ENCODE measurements around the gene CHCHD6.

Gene CHCHD6

GRCh38 chr3:126963261-126964190 is 259.5 kb downstream of the CHCHD6 start:
- Histone ChIP-seq H3K36me3 (ENCODE audit: insufficient read depth, low read length) (no peaks in the 10 kb centered on the region), H3K4me1 (ENCODE audit: control insufficient read depth, insufficient read depth, low read length, unreplicated experiment) (peaks cover 26% of the 10 kb centered on the region), H3K79me2 (ENCODE audit: control insufficient read depth, insufficient read depth, low read length, unreplicated experiment) (no peaks in the 10 kb centered on the region), H3K4me3 (ENCODE audit: low read depth, low read length) (no peak overlapping the region), H3K27me3 (ENCODE audit: insufficient read depth, low read length) (no peaks in the 10 kb centered on the region), H3K27ac (ENCODE audit: low read depth, low read length) (no peak overlapping the region), H2AFZ (ENCODE audit: low read length, unreplicated experiment) (no peak overlapping the region)

- no peaks in the 10 kb centered on the region for H3K79me2 ChIP-seq (ENCODE audit: control insufficient read depth, insufficient read depth, low read length, unreplicated experiment)
- H3K4me3 ChIP-seq (ENCODE audit: low read depth, low read length), result no peak overlapping the region
These were observed 260.2 kb downstream of the CHCHD6 start for GRCh38 chr3:126964261-126964660.

GRCh38 chr3:126964950-126965349 is 260.9 kb downstream of the CHCHD6 start:
- no peak overlapping the region for H3K4me3 ChIP-seq (ENCODE audit: low read depth, low read length)
- H3K27ac ChIP-seq (ENCODE audit: low read depth, low read length), result no peak overlapping the region
- H3K79me2 ChIP-seq (ENCODE audit: control insufficient read depth, insufficient read depth, low read length, unreplicated experiment), result no peaks in the 10 kb centered on the region
- no peaks in the 10 kb centered on the region for H3K27me3 ChIP-seq (ENCODE audit: insufficient read depth, low read length)
- peaks cover 34% of the 10 kb centered on the region for H3K4me1 ChIP-seq (ENCODE audit: control insufficient read depth, insufficient read depth, low read length, unreplicated experiment)
- H2AFZ ChIP-seq (ENCODE audit: low read length, unreplicated experiment), result no peak overlapping the region
- no peaks in the 10 kb centered on the region for H3K36me3 ChIP-seq (ENCODE audit: insufficient read depth, low read length)

More at GRCh38 chr3:126964261-126964660, 260.2 kb downstream of the CHCHD6 start:
- Histone ChIP-seq H2AFZ (ENCODE audit: low read length, unreplicated experiment) (no peak overlapping the region), H3K4me1 (ENCODE audit: control insufficient read depth, insufficient read depth, low read length, unreplicated experiment) (peaks cover 30% of the 10 kb centered on the region), H3K36me3 (ENCODE audit: insufficient read depth, low read length) (no peaks in the 10 kb centered on the region), H3K27ac (ENCODE audit: low read depth, low read length) (no peak overlapping the region), H3K27me3 (ENCODE audit: insufficient read depth, low read length) (no peaks in the 10 kb centered on the region)

- Histone ChIP-seq H3K4me3 (ENCODE audit: low read depth, low read length) (no peak overlapping the region), H3K79me2 (ENCODE audit: control insufficient read depth, insufficient read depth, low read length, unreplicated experiment) (no peaks in the 10 kb centered on the region), H3K27me3 (ENCODE audit: insufficient read depth, low read length) (no peaks in the 10 kb centered on the region), H2AFZ (ENCODE audit: low read length, unreplicated experiment) (no peak overlapping the region), H3K4me1 (ENCODE audit: control insufficient read depth, insufficient read depth, low read length, unreplicated experiment) (peaks cover 34% of the 10 kb centered on the region), H3K27ac (ENCODE audit: low read depth, low read length) (no peak overlapping the region), H3K36me3 (ENCODE audit: insufficient read depth, low read length) (no peaks in the 10 kb centered on the region)
These were observed 261.6 kb downstream of the CHCHD6 start for GRCh38 chr3:126965526-126966080.

GRCh38 chr3:126967386-126967785 is 263.3 kb downstream of the CHCHD6 start:
- Histone ChIP-seq H3K4me1 (ENCODE audit: control insufficient read depth, insufficient read depth, low read length, unreplicated experiment) (peaks cover 32% of the 10 kb centered on the region), H3K27ac (ENCODE audit: low read depth, low read length) (no peak overlapping the region)

GRCh38 chr3:126968391-126969390 is 264.7 kb downstream of the CHCHD6 start:
- H3K4me3 ChIP-seq (ENCODE audit: low read depth, low read length), result no peak overlapping the region
- no peaks in the 10 kb centered on the region for H3K79me2 ChIP-seq (ENCODE audit: control insufficient read depth, insufficient read depth, low read length, unreplicated experiment)
- no peak overlapping the region for H2AFZ ChIP-seq (ENCODE audit: low read length, unreplicated experiment)
- H3K36me3 ChIP-seq (ENCODE audit: insufficient read depth, low read length), result no peaks in the 10 kb centered on the region
- peaks cover 34% of the 10 kb centered on the region for H3K4me1 ChIP-seq (ENCODE audit: control insufficient read depth, insufficient read depth, low read length, unreplicated experiment)
- H3K27ac ChIP-seq (ENCODE audit: low read depth, low read length), result peak overlapping the region; percentile 84
- H3K27me3 ChIP-seq (ENCODE audit: insufficient read depth, low read length), result no peaks in the 10 kb centered on the region

More at GRCh38 chr3:126967386-126967785, 263.3 kb downstream of the CHCHD6 start:
- Histone ChIP-seq H2AFZ (ENCODE audit: low read length, unreplicated experiment) (no peak overlapping the region), H3K27me3 (ENCODE audit: insufficient read depth, low read length) (no peaks in the 10 kb centered on the region), H3K4me3 (ENCODE audit: low read depth, low read length) (no peak overlapping the region), H3K79me2 (ENCODE audit: control insufficient read depth, insufficient read depth, low read length, unreplicated experiment) (no peaks in the 10 kb centered on the region), H3K36me3 (ENCODE audit: insufficient read depth, low read length) (no peaks in the 10 kb centered on the region)

- H3K36me3 ChIP-seq (ENCODE audit: insufficient read depth, low read length), result no peaks in the 10 kb centered on the region
- H3K4me3 ChIP-seq (ENCODE audit: low read depth, low read length), result peak overlapping the region; percentile 50
- no peaks in the 10 kb centered on the region for H3K27me3 ChIP-seq (ENCODE audit: insufficient read depth, low read length)
- H3K27ac ChIP-seq (ENCODE audit: low read depth, low read length), result peak overlapping the region; percentile 84
- H2AFZ ChIP-seq (ENCODE audit: low read length, unreplicated experiment), result peak overlapping the region; percentile 85
- H3K79me2 ChIP-seq (ENCODE audit: control insufficient read depth, insufficient read depth, low read length, unreplicated experiment), result no peaks in the 10 kb centered on the region
- peaks cover 34% of the 10 kb centered on the region for H3K4me1 ChIP-seq (ENCODE audit: control insufficient read depth, insufficient read depth, low read length, unreplicated experiment)
These were observed 265.5 kb downstream of the CHCHD6 start for GRCh38 chr3:126969586-126969985.

- H3K4me1 ChIP-seq (ENCODE audit: control insufficient read depth, insufficient read depth, low read length, unreplicated experiment), result peaks cover 34% of the 10 kb centered on the region
- peak overlapping the region; percentile 84 for H3K27ac ChIP-seq (ENCODE audit: low read depth, low read length)
- H3K79me2 ChIP-seq (ENCODE audit: control insufficient read depth, insufficient read depth, low read length, unreplicated experiment), result no peaks in the 10 kb centered on the region
- H3K36me3 ChIP-seq (ENCODE audit: insufficient read depth, low read length), result no peaks in the 10 kb centered on the region
- H3K27me3 ChIP-seq (ENCODE audit: insufficient read depth, low read length), result no peaks in the 10 kb centered on the region
- peak overlapping the region; percentile 50 for H3K4me3 ChIP-seq (ENCODE audit: low read depth, low read length)
- H2AFZ ChIP-seq (ENCODE audit: low read length, unreplicated experiment), result no peak overlapping the region
These were observed 266.1 kb downstream of the CHCHD6 start for GRCh38 chr3:126970101-126970500.

GRCh38 chr3:126970921-126971320 is 266.9 kb downstream of the CHCHD6 start:
- no peak overlapping the region for H3K4me3 ChIP-seq (ENCODE audit: low read depth, low read length)
- H3K79me2 ChIP-seq (ENCODE audit: control insufficient read depth, insufficient read depth, low read length, unreplicated experiment), result no peaks in the 10 kb centered on the region
- H2AFZ ChIP-seq (ENCODE audit: low read length, unreplicated experiment), result no peak overlapping the region
- peaks cover 34% of the 10 kb centered on the region for H3K4me1 ChIP-seq (ENCODE audit: control insufficient read depth, insufficient read depth, low read length, unreplicated experiment)
- H3K27ac ChIP-seq (ENCODE audit: low read depth, low read length), result peak overlapping the region; percentile 84; the same call in 1 of the 2 replicates
- H3K36me3 ChIP-seq (ENCODE audit: insufficient read depth, low read length), result no peaks in the 10 kb centered on the region
- no peaks in the 10 kb centered on the region for H3K27me3 ChIP-seq (ENCODE audit: insufficient read depth, low read length)

- H2AFZ ChIP-seq (ENCODE audit: low read length, unreplicated experiment), result no peak overlapping the region
- peak overlapping the region; percentile 65 for H3K27ac ChIP-seq (ENCODE audit: low read depth, low read length)
- no peaks in the 10 kb centered on the region for H3K27me3 ChIP-seq (ENCODE audit: insufficient read depth, low read length)
- no peaks in the 10 kb centered on the region for H3K36me3 ChIP-seq (ENCODE audit: insufficient read depth, low read length)
- peaks cover 34% of the 10 kb centered on the region for H3K4me1 ChIP-seq (ENCODE audit: control insufficient read depth, insufficient read depth, low read length, unreplicated experiment)
- H3K79me2 ChIP-seq (ENCODE audit: control insufficient read depth, insufficient read depth, low read length, unreplicated experiment), result no peaks in the 10 kb centered on the region
- no peak overlapping the region for H3K4me3 ChIP-seq (ENCODE audit: low read depth, low read length)
These were observed 267.9 kb downstream of the CHCHD6 start for GRCh38 chr3:126971891-126972351.

Data from ACC112 (cell line).